Jurkat, Clone E6-1 (cell line): ENCODE results near the gene SSBP4. TPM values are rescaled to one million over a fixed set of nuclear protein-coding genes. Genes with fewer than 3 reads are reported as not detected.
"Not testable (repeated sequence)": the region's sequence is repeated elsewhere in the genome, so short reads cannot be mapped to it uniquely, and the experiment has no call there.

Source experiments
- DNase-seq: peaks from one replicate; pipeline ENCODE4 v3.0.0-alpha.2; 2011; ENCODE audit warnings: low read depth, low spot score
- H3K4me3 ChIP-seq: 2 replicates; pipeline ENCODE4 v1.5.1; 2011; ENCODE audit warnings: mild to moderate bottlenecking, low read length, control low read depth, moderate library complexity
- polyA plus RNA-seq: library from polyadenylated mRNA; unstranded; fragments of >200 nt; gene quantifications from one replicate; pipeline ENCODE4 v1.2.1, GENCODE V29; 2012; ENCODE audit warnings: missing spikeins; ENCODE audit not compliant: insufficient read length, insufficient read depth

SSBP4 gene
- 148 TPM for polyA plus RNA-seq

- DNase-seq: no peak
- peak within 1 kb of the TSS; percentile 60 for H3K4me3 ChIP-seq
Observed at GRCh38 chr19:18419195-18419698, at the start of gene SSBP4. Gene SSBP4 (plus strand): TSS chr19:18419398. CDS start chr19:18419649, 251 bp downstream.

DNA sequence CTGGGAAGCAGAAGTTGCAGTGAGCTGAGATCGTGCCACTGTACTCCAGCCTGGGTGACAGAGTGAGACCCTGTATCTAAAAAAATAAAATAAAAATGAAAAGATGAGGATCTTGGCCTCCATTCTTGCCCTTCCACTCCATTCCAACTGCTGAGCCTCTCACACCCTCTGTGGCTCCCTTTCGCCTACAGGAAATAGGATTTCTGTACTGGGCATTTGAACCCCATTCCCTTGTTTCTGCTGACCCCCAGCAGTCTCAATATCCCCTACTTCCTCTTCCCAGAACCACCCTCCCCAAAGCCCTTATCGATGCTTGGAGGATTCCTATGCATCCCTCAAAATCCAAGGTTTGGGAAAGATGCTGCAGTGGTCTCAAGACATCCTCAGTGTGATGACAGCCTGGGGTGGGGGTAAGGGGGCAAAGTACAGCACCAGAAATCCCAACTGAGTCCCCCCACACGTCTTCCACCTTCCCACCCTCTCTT, 45.7 kb upstream of the SSBP4 start:
- no peak overlapping the region for H3K4me3 ChIP-seq
- no peak for DNase-seq

DNA sequence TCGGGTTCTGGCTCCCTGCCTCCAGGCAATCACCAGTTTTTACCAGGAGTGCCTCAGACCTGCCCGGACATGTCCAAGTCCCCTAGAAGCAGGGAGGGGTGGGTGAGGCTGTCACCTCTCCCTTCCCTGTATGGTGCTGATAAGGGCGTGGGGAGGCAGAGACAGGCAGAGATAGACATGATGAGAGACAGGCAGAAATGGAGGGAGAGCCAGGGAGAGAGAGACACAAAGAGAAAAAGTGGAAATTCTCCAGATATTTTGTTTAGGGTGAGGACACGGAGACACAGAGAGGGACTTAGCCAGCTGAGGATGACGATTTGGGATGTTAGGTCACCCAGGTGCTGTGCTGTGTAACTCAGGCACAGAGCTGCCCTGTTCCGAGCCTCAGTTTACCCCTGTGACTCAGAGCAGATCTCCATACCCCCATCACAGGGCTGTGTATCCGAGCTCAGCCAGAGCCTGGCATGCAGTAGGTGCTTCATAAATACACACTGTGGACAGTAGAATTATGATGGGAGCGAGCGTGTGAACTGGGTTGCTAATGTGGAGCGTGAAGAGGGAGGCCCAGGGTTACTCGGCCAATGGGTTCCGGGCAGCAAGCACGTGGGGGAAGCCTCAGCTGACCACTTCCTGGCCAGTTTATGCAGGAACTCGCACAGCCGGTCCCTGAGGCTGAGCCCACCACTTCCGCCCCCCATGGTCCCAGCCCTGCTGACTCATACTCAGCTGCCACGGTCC, 45.1 kb upstream of the SSBP4 start:
- H3K4me3 ChIP-seq: no peak overlapping the region
- peak; percentile 16 for DNase-seq

- no peak for DNase-seq
Observed at GRCh38 chr19:18377026-18377425, 42.2 kb upstream of the SSBP4 start.

DNA sequence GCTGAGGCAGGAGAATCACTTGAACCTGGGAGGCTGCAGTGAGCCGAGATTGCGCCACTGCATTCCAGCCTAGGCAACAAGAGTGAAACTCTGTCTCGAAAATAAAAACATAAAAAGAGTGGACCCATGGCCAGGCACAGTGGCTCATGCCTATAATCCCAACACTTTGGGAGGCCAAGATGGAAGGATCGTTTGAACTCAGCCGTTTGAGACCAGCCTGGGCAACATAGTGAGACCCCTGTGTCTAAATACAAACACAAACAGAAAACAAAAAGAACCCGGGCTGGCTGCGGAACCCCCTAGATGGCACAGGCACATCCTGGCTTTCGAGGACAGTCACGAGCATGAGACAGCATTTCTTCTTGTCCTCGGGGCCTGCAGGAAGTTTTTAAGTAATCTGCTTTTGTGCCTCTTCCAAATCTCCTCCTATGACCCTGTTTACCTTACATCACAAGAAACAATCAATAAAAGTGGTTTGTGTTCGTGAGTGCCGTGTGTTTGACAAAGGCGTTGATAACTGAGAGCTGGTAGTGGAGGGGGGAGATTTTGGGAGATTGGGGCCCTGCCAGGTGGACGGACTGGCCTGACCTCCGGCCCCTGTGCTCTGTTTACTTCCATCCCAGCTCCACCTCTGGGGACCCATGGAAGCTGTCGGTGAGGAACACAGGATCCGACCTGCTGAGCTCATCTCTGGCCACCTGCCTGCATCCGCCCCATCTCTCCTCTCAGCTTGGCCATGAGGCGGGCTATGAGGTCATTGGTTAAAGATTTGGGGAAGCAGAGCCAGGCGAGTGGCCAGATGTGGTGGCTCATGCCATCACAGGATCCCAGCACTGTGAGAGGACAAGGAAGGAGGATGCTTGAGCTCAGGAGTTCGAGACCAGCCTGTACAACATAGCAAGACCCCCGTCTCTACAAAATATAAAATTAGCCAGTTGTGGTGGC, 39.1 kb upstream of the SSBP4 start:
- no peak overlapping the region for H3K4me3 ChIP-seq
- DNase-seq: no peak

More at GRCh38 chr19:18377026-18377425, 42.2 kb upstream of the SSBP4 start:
- no peak overlapping the region for H3K4me3 ChIP-seq

DNA sequence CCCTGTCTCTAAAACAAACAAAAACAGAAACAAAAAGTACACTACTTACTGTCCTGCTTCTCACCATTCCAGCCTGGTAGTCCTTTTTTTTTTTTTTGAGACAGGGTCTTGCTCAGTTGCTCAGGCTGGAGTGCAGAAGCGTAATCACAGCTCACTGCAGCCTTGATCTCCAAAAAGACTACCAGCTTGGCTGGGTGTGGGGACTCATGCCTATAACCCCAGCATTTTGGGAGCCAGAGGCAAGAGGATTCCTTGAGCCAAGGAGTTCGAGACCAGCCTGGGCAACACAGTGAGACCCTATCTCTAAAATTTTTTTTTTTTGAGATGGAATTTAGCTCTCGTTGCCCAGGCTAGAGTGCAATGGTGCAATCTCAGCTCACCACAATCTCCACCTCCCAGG, 38.4 kb upstream of the SSBP4 start:
- no peak for DNase-seq
- no peak overlapping the region for H3K4me3 ChIP-seq

DNA sequence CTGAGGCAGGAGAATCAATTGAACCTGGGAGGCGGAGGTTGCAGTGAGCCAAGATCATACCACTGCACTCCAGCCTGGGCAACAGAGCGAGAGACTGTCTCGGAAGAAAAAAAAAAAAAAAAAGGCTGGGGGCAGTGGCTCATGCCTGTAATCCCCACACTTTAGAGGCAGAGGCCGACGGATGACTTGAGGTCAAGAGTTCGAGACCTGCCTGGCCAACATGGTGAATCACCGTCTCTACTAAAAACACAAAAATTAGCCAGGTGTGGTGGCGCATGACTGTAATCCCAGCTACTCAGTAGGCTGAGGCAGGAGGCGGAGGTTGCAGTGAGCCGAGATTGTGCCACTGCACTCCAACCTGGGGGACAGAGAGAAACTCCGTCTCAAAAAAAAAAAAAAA, 35.6 kb upstream of the SSBP4 start:
- H3K4me3 ChIP-seq, DNase-seq: not testable (repeated sequence)

DNA sequence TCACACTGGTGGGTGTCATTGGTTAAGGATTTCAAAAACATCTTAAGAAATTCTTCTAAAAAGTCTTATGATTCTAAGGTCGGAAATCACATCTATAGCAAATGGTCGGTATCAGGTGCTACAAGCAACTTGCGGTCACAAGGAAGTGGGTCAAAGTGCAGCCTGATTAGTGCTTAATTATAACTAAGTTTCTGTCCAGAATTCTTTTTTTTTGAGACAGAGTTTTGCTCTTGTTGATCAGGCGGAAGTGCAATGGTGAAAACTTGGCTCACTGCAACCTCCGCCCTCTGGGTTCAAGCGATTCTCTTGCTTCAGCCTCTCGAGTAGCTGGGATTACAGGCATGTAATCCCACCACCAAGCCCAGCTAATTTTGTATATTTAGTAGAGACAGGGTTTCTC, 34.4 kb upstream of the SSBP4 start:
- no peak overlapping the region for H3K4me3 ChIP-seq
- DNase-seq: no peak

DNA sequence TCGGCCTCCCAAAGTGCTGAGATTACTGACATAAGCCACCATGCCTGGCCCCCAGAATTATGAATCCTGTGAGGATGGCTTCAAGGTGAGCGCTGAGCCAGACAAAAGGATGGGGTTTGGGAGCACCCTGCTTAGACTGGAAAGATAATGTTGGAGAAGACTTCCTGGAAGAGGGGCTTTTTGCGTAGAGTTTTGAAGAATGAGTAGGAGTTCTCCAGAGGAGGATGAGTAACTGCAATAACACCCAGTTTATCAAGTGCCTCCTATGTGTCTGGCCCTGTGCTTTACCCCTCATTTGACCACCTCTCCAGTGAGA, 33.9 kb upstream of the SSBP4 start:
- H3K4me3 ChIP-seq: no peak overlapping the region
- DNase-seq: no peak

GRCh38 chr19:18385675-18386542, 33.3 kb upstream of the SSBP4 start, which contains the start of gene GDF15:
Gene GDF15 (plus strand): TSS chr19:18386158. CDS start chr19:18386190, 32 bp downstream.
- H3K4me3 ChIP-seq: no peak within 1 kb of the TSS
- no peak for DNase-seq

DNA sequence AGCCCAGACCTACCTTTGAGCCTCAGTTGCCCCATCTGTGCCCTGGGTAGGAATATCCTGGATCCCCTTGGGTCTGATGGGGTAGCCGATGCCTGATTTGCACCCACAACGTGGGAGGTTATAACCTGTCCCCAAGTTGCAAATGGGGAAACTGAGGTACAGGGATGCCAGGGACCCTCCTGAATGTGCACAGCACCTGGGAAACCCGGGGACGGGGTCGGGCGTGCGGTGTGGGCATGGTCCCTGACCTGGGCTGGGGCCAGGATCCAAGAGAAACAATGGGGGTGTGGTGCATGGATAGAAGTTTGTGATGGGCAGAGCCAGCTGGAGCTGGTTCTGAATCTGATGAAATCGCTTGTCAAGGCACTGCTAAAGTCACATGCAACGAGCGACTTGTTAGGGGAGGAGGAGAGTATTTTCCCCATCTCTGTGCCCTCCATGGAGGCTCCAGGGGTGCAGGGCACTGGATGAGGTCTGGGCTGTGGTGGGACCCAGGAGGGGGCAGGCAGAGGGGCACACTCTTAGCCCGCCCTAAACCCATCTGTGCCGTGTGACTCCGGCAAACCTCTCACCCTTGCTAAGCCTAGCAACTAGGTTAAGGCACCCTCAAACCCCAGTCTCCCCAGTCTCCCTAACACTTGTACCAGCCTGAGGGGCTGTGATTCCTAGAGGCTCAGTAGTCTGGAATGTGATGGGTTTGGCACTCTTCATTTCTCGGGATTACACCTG, 32.5 kb upstream of the SSBP4 start:
- DNase-seq: no peak
- H3K4me3 ChIP-seq: no peak overlapping the region

DNA sequence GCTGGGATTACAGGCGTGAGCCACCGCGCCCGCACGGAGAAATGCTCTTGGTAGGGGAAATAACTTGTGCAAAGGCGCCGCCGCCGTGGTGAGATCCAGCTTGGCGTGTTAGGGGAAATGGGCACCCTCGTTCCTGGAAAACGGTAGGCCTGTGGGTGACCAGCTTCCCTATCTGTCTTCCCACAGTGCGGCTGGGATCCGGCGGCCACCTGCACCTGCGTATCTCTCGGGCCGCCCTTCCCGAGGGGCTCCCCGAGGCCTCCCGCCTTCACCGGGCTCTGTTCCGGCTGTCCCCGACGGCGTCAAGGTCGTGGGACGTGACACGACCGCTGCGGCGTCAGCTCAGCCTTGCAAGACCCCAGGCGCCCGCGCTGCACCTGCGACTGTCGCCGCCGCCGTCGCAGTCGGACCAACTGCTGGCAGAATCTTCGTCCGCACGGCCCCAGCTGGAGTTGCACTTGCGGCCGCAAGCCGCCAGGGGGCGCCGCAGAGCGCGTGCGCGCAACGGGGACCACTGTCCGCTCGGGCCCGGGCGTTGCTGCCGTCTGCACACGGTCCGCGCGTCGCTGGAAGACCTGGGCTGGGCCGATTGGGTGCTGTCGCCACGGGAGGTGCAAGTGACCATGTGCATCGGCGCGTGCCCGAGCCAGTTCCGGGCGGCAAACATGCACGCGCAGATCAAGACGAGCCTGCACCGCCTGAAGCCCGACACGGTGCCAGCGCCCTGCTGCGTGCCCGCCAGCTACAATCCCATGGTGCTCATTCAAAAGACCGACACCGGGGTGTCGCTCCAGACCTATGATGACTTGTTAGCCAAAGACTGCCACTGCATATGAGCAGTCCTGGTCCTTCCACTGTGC, 30.9 kb upstream of the SSBP4 start:
- peak; percentile 48 for DNase-seq
- peak overlapping the region; percentile 48 for H3K4me3 ChIP-seq

DNA sequence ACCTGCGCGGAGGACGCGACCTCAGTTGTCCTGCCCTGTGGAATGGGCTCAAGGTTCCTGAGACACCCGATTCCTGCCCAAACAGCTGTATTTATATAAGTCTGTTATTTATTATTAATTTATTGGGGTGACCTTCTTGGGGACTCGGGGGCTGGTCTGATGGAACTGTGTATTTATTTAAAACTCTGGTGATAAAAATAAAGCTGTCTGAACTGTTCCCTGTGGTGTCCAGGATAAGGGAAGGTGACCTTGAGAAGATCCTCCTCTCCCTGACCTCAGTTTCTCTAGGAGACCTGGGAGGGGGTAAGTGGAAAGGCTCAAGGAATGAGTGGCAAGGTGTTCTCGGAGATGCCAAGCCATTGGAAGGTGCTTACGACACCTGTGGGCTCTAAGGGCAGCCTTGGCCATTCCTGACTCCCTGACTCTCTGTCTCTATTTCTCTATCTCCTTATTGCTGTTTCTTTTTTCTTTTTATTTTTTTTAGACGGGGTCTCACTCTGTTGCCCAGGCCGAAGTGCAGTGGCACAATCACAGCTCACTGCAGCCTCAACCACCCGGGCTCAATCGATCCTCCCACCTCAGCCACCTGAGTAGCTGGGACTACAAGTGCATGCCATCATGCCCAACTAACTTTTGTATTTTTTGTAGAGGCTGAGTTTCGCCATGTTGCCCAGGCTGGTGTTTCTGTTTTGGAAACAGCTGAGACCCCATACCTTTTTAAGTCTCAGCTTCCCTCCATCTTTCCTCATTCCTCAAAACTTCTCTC, 30.1 kb upstream of the SSBP4 start:
- no peak for DNase-seq
- H3K4me3 ChIP-seq: peak overlapping the region; percentile 48

GRCh38 chr19:18389726-18390064, 29.5 kb upstream of the SSBP4 start:
- no peak for DNase-seq

GRCh38 chr19:18390065-18390907, 28.9 kb upstream of the SSBP4 start:
- H3K4me3 ChIP-seq: no peak overlapping the region
- DNase-seq: no peak

More at GRCh38 chr19:18389726-18390064, 29.5 kb upstream of the SSBP4 start:
- no peak overlapping the region for H3K4me3 ChIP-seq

DNA sequence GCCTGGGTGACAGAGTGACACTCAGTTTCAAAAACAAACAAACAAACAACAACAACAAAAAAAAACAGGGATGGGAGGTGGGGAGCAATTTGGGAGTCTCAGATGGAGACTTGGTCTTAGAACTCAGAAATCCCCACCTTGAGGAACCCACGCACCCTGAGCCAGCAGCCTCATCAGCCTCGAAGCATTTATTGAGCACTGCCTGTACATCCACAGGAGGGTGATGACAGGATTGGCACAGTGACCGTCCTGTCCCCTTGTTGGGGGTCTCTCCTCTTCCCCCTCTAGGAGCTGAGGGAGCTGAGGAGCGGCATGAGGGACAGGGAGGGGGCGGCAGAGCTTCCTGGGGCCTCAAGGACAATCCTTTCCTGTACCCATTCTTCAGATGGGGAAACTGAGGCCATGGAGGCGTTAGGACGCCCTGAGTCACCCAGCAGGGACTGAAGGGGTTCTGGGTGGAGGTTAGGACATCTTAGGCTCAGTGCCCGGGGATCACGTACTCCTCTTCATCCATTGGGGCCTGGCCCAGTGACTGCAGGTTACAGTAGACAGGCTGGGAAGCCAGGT, 27.6 kb upstream of the SSBP4 start:
- no peak for DNase-seq
- H3K4me3 ChIP-seq: no peak overlapping the region
